ENCODE results near the gene MXD1. TPM values are rescaled to one million over a fixed set of nuclear protein-coding genes. Genes with fewer than 3 reads are reported as not detected.

The MXD1 gene
- total RNA-seq, 1 donor from 2014 or later, result 3.9 TPM

GRCh38 chr2:69931832-69932595, 17.1 kb downstream of the MXD1 start:
- Histone ChIP-seq H3F3A (ENCODE audit: low read depth) (peaks cover 3% of the 10 kb centered on the region), H3K36me3 (no peaks in the 10 kb centered on the region), H3K9me3 (ENCODE audit: low read depth) (no peaks in the 10 kb centered on the region), H2AFZ (replicated peaks) (no peak overlapping the region), H3K79me2 (ENCODE audit: low read depth) (no peaks in the 10 kb centered on the region), H3K4me3 (no peak overlapping the region), H3K4me1 (no peaks in the 10 kb centered on the region), H3K4me2 (no peak overlapping the region), H3K27me3 (no peaks in the 10 kb centered on the region), H4K20me1 (ENCODE audit: low read depth) (no peaks in the 10 kb centered on the region), H3K9ac (no peak overlapping the region), H3K27ac (no peak overlapping the region)
- DNase-seq (ENCODE audit: low spot score), result no peak
- Mint-ChIP-seq H3K36me3 (peaks cover 7% of the 10 kb centered on the region), H3K27me3 (ENCODE audit: insufficient read depth, low read depth) (peaks cover 3% of the 10 kb centered on the region), H3K27ac (no peak overlapping the region), H3K9me3 (no peaks in the 10 kb centered on the region), H3K4me1 (peaks cover 3% of the 10 kb centered on the region), H3K4me3 (no peak overlapping the region)
- no peak for TF ChIP-seq EZH2 (IDR thresholded peaks at IDR 0.05)
- no peak for TF ChIP-seq EZH2phosphoT487 (IDR thresholded peaks at IDR 0.05)
- no peak for TF ChIP-seq CTCF (IDR thresholded peaks at IDR 0.05)

- DNase-seq (ENCODE audit: low spot score), result no peak
- Mint-ChIP-seq H3K27me3 (ENCODE audit: insufficient read depth, low read depth) (peaks cover 3% of the 10 kb centered on the region), H3K4me1 (peaks cover 3% of the 10 kb centered on the region), H3K36me3 (peaks cover 7% of the 10 kb centered on the region), H3K27ac (no peak overlapping the region), H3K4me3 (no peak overlapping the region), H3K9me3 (no peaks in the 10 kb centered on the region)
- H3K79me2 ChIP-seq (ENCODE audit: low read depth), result no peaks in the 10 kb centered on the region
- no peaks in the 10 kb centered on the region for H3K4me1 ChIP-seq
- no peak overlapping the region for H3K4me2 ChIP-seq
- no peaks in the 10 kb centered on the region for H3K27me3 ChIP-seq
- H3K4me3 ChIP-seq, result no peak overlapping the region
- TF ChIP-seq EZH2 (IDR thresholded peaks at IDR 0.05) (no peak), EZH2phosphoT487 (IDR thresholded peaks at IDR 0.05) (no peak), CTCF (IDR thresholded peaks at IDR 0.05) (no peak)
- peaks cover 3% of the 10 kb centered on the region for H3F3A ChIP-seq (ENCODE audit: low read depth)
- no peak overlapping the region for H3K27ac ChIP-seq
- H3K9ac ChIP-seq, result no peak overlapping the region
- H3K9me3 ChIP-seq (ENCODE audit: low read depth), result no peaks in the 10 kb centered on the region
- no peaks in the 10 kb centered on the region for H3K36me3 ChIP-seq
- no peaks in the 10 kb centered on the region for H4K20me1 ChIP-seq (ENCODE audit: low read depth)
- no peak overlapping the region for H2AFZ ChIP-seq (replicated peaks)
Measured at GRCh38 chr2:69932596-69932922, 17.6 kb downstream of the MXD1 start.

- Mint-ChIP-seq H3K9me3 (no peaks in the 10 kb centered on the region), H3K4me3 (no peak overlapping the region), H3K4me1 (peaks cover 3% of the 10 kb centered on the region), H3K36me3 (peaks cover 11% of the 10 kb centered on the region), H3K27me3 (ENCODE audit: insufficient read depth, low read depth) (peaks cover 6% of the 10 kb centered on the region), H3K27ac (no peak overlapping the region)
- Histone ChIP-seq H3K27me3 (no peaks in the 10 kb centered on the region), H3K9ac (no peak overlapping the region), H3K36me3 (no peaks in the 10 kb centered on the region), H2AFZ (replicated peaks) (no peak overlapping the region), H3K79me2 (ENCODE audit: low read depth) (no peaks in the 10 kb centered on the region), H3K9me3 (ENCODE audit: low read depth) (no peaks in the 10 kb centered on the region), H3K4me2 (no peak overlapping the region), H3K4me3 (no peak overlapping the region), H4K20me1 (ENCODE audit: low read depth) (no peaks in the 10 kb centered on the region), H3K27ac (no peak overlapping the region), H3K4me1 (no peaks in the 10 kb centered on the region), H3F3A (ENCODE audit: low read depth) (peaks cover 3% of the 10 kb centered on the region)
- DNase-seq (ENCODE audit: low spot score), result no peak
- no peak for TF ChIP-seq CTCF (IDR thresholded peaks at IDR 0.05)
- TF ChIP-seq EZH2 (IDR thresholded peaks at IDR 0.05), result no peak
- no peak for TF ChIP-seq EZH2phosphoT487 (IDR thresholded peaks at IDR 0.05)
Measured at GRCh38 chr2:69933254-69933828, 18.4 kb downstream of the MXD1 start.

All from neural progenitor cell (in vitro differentiated cells).